ENCODE data around the gene LHPP.

DNA sequence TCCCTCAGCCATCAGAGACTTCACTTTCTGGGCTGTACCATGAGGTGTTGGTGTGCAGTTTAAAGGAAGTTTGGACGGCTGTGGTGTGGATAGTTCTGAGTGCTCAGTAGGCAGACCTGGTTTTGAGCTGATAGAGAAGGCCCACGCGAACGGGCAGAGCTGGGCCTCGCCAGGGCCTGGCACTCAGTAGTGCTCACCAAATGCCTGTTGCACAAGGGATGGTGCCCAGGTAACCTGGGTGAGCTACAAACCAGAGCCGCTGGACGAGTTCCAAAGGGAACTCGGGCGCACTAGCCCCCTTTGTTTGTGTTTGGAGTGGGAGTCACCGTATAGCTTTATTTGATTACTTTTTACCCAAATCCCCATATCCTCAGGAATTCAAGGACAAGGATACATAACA lies 95.5 kb downstream of the LHPP start:
- no peak for TF ChIP-seq POLR2A (IDR thresholded peaks at IDR 0.05)
- TF ChIP-seq, protein P1, sequence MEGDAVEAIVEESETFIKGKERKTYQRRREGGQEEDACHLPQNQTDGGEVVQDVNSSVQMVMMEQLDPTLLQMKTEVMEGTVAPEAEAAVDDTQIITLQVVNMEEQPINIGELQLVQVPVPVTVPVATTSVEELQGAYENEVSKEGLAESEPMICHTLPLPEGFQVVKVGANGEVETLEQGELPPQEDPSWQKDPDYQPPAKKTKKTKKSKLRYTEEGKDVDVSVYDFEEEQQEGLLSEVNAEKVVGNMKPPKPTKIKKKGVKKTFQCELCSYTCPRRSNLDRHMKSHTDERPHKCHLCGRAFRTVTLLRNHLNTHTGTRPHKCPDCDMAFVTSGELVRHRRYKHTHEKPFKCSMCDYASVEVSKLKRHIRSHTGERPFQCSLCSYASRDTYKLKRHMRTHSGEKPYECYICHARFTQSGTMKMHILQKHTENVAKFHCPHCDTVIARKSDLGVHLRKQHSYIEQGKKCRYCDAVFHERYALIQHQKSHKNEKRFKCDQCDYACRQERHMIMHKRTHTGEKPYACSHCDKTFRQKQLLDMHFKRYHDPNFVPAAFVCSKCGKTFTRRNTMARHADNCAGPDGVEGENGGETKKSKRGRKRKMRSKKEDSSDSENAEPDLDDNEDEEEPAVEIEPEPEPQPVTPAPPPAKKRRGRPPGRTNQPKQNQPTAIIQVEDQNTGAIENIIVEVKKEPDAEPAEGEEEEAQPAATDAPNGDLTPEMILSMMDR (IDR thresholded peaks at IDR 0.05): no peak
